KMS-11 (cell line): ENCODE data around the gene ARHGAP8.

Experiments
- H2AFZ ChIP-seq: fragments of 200-600 bp; sonication (generic); 2 replicates; pipeline ENCODE4 v1.6.1; 2016; ENCODE audit warnings: antibody characterized with exemption, mixed run types, low read depth
- H3K27ac ChIP-seq: fragments of 200-600 bp; sonication (generic); 2 replicates; pipeline ENCODE4 v1.6.1; 2016; ENCODE audit warnings: mild to moderate bottlenecking, mixed run types
- H3K27me3 ChIP-seq: fragments of 200-600 bp; sonication (generic); 2 replicates; pipeline ENCODE4 v1.6.1; 2017; ENCODE audit warnings: mild to moderate bottlenecking, low read depth, mixed run types, moderate library complexity; ENCODE audit not compliant: insufficient read depth
- H3K36me3 ChIP-seq: fragments of 200-600 bp; sonication (generic); 2 replicates; pipeline ENCODE4 v1.6.1; 2017; ENCODE audit warnings: mild to moderate bottlenecking, mixed run types; ENCODE audit not compliant: insufficient read depth
- H3K4me1 ChIP-seq: fragments of 200-600 bp; sonication (generic); 2 replicates; pipeline ENCODE4 v1.6.1; 2016; ENCODE audit warnings: mild to moderate bottlenecking, low read depth, mixed run types; ENCODE audit not compliant: poor library complexity, severe bottlenecking
- H3K4me2 ChIP-seq: fragments of 200-600 bp; sonication (generic); 2 replicates; pipeline ENCODE4 v1.7.0; 2016; ENCODE audit warnings: mild to moderate bottlenecking, mixed run types
- H3K4me3 ChIP-seq: fragments of 200-600 bp; sonication (generic); IDR thresholded peaks from 2 replicates; pipeline ENCODE4 v1.6.1; 2017; ENCODE audit warnings: low read depth, low read length, mixed read lengths; ENCODE audit not compliant: insufficient read depth
- H3K79me2 ChIP-seq: fragments of 200-600 bp; sonication (generic); 2 replicates; pipeline ENCODE4 v1.6.1; 2016; ENCODE audit warnings: low read depth, mixed run types; ENCODE audit not compliant: insufficient read depth
- H3K9ac ChIP-seq: fragments of 200-600 bp; sonication (generic); 2 replicates; pipeline ENCODE4 v1.6.1; 2016; ENCODE audit warnings: mild to moderate bottlenecking, mixed run types
- H4K20me1 ChIP-seq: fragments of 200-600 bp; sonication (generic); 2 replicates; pipeline ENCODE4 v1.6.1; 2016; ENCODE audit warnings: mild to moderate bottlenecking, mixed run types; ENCODE audit not compliant: insufficient read depth
- CTCF ChIP-seq: fragments of 200-600 bp; sonication (generic); conservative IDR thresholded peaks from 2 replicates; pipeline ENCODE4 v1.6.1; 2017; ENCODE audit warnings: low read depth, mild to moderate bottlenecking, antibody characterized with exemption, low read length, moderate library complexity, mixed read lengths

Gene ARHGAP8

GRCh38 chr22:44814266-44815098, 62.1 kb downstream of the ARHGAP8 start:
- Histone ChIP-seq H3K27ac (no peak overlapping the region), H3K4me3 (no peak overlapping the region), H2AFZ (no peak overlapping the region), H3K4me1 (no peaks in the 10 kb centered on the region), H4K20me1 (no peaks in the 10 kb centered on the region), H3K36me3 (no peaks in the 10 kb centered on the region), H3K9ac (no peak overlapping the region), H3K79me2 (no peaks in the 10 kb centered on the region), H3K27me3 (peaks cover 5% of the 10 kb centered on the region; the same call in 1 of the 2 replicates), H3K4me2 (no peak overlapping the region)
- no peak for TF ChIP-seq CTCF

GRCh38 chr22:44815099-44816070, 63.0 kb downstream of the ARHGAP8 start:
- Histone ChIP-seq H3K4me2 (no peak overlapping the region), H2AFZ (no peak overlapping the region), H3K27ac (no peak overlapping the region)

GRCh38 chr22:44816141-44816540, 63.8 kb downstream of the ARHGAP8 start:
- Histone ChIP-seq H3K9ac (no peak overlapping the region), H3K79me2 (no peaks in the 10 kb centered on the region), H3K27ac (no peak overlapping the region), H3K36me3 (no peaks in the 10 kb centered on the region), H3K4me1 (no peaks in the 10 kb centered on the region), H3K4me2 (no peak overlapping the region), H3K4me3 (no peak overlapping the region), H3K27me3 (peaks cover 5% of the 10 kb centered on the region; the same call in 1 of the 2 replicates), H4K20me1 (no peaks in the 10 kb centered on the region), H2AFZ (no peak overlapping the region)
- TF ChIP-seq CTCF = no peak

More at GRCh38 chr22:44815099-44816070, 63.0 kb downstream of the ARHGAP8 start:
- H3K4me3 ChIP-seq = no peak overlapping the region
- H4K20me1 ChIP-seq = no peaks in the 10 kb centered on the region
- no peaks in the 10 kb centered on the region for H3K79me2 ChIP-seq
- H3K36me3 ChIP-seq = no peaks in the 10 kb centered on the region
- TF ChIP-seq CTCF = no peak
- H3K4me1 ChIP-seq = no peaks in the 10 kb centered on the region
- H3K27me3 ChIP-seq = peaks cover 5% of the 10 kb centered on the region; the same call in 1 of the 2 replicates
- H3K9ac ChIP-seq = no peak overlapping the region

GRCh38 chr22:44818727-44819126, 66.4 kb downstream of the ARHGAP8 start:
- H3K9ac ChIP-seq = no peak overlapping the region
- H3K4me2 ChIP-seq = no peak overlapping the region
- no peaks in the 10 kb centered on the region for H4K20me1 ChIP-seq
- H3K36me3 ChIP-seq = no peaks in the 10 kb centered on the region
- H2AFZ ChIP-seq = no peak overlapping the region
- TF ChIP-seq CTCF = no peak
- no peak overlapping the region for H3K27ac ChIP-seq
- no peaks in the 10 kb centered on the region for H3K79me2 ChIP-seq
- H3K4me1 ChIP-seq = no peaks in the 10 kb centered on the region
- peaks cover 6% of the 10 kb centered on the region; the same call in 1 of the 2 replicates for H3K27me3 ChIP-seq
- H3K4me3 ChIP-seq = no peak overlapping the region
